Activated CD4-positive, alpha-beta T cell treated with anti-CD3 and anti-CD28 coated beads, Interleukin-2, amount 50 U/mL, for 4 hours (primary cell): ENCODE data around the gene ROPN1L.

Source experiments
- DNase-seq, 2 experiments: peaks; one replicate each; pipeline ENCODE4 v3.0.0-alpha.2; 2020

Gene ROPN1L

DNA sequence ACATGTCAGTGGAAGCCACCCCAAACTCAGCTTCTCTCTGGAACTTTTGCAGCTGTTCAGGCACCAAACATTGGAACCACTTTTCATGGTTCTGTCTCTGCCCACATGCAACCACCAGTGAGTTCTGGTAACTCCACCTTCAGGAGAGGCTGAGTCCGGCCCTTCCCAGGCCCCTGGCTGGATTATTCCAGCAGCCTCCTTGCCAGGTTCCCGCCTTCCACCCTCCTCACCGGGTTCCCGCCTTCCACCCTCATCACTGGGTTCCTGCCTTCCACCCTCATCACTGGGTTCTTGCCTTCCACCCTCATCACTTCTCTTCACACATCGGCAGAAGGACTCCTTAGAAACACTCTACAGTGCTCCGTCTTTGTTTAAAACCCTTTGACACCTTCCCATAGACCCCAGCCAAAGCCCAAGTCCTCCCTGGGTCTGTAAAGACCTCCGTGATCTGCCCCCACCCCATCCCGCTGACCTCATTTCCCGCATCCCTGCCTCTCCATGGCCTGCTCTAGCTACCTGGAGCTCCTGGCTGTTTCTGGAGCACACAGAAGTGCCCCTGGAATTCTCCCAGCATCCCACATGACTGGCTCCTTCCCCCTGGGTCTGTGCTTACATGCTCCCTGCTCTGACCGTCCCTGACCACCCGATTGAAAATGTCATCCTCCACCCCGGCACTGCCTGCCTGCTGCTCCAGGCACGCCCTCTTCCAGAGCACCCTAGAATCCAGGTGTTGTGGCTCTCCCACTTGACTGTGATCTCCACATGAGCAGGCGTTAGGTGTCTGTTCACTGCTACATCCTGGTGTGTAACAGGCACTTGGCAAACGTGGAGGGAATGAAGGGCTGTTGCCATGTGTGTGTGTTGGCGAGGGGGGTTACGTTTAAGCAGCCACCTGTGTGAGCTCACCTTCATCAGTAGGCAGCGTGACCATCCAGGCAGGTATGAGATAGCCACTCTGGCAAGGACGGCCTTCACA, 17.7 kb downstream of the ROPN1L start:
- DNase-seq = no peak

DNA sequence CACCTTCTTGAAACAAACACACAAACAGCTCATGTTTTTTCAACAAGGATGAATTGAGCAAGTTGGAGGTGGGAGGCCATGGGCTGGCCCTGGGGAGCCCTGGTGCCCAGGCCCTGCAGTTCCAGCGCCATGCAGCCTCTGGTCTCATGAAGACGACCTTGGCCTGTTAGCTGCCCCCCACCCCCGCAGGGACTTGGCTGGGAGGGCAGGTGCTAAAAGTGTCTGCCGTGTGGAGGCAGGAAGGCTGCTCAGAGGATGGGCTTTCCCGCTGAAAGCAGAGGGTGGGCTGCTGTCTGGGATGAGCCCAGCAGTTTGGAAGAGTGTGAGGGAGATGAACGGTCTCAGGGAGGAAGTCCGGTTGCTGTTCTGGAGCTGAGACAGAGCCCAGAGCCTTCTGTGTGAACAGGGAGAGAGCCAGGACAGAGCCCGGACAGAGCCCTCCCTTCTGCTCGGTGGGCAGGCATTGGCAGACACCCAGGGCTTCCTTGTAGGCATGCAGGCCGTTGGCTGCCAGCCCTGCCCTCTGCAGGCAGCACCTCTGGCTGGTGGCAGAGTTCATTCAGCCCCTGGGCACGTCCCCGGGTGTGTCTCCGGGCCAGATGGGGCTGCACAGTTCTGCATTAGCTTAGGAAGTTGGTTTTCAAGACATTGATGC, 18.7 kb downstream of the ROPN1L start:
- DNase-seq = no peak

DNA sequence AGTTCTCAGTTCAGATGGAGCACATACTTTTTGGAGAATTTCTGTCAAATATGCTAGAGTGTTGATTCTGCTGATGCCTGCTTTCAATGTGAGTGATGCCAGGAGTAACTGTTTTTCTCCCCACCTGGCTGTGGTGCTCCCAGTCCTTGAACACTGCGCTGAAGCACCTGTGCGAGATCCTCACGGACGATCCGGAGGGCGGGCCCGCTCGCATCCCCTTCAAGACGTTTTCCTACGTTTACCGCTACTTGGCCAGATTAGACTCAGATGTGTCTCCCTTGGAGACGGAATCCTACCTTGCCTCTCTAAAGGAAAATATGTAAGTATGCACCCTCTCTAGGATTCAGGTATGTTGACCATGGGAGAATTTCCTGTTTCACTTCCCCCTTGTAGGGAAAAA, 19.4 kb downstream of the ROPN1L start:
- no peak for DNase-seq

DNA sequence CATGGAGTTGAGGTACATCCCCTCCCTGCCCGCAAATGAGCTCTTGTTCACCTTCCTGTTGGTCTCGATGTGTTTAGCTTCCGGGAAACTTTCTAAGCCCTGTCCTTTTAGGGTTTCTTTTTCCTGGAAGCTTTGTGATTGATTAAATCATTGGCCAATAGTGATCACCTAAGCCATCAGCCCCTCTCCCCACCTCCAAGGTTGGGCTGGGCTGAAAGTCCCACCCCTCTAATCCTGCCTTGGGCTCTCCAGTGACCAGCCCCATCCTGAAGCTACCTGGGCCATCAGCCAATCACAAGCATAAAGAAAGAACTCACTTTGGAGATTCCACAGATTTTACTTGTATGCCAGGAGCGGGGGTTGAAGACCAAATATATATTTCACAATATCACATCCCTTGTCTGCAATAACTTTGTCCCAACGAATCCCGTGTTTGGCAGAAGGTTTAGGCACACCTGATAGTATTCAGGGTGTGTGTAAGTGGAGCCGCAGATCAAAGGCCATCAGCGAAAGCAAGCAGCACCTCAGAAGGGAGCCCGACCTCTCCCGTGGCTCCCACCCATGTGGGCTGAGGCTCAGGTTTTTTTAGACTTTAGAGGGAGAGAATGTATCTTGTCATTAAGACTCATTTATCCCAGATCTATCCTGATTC, 20.4 kb downstream of the ROPN1L start:
- DNase-seq = no peak

DNA sequence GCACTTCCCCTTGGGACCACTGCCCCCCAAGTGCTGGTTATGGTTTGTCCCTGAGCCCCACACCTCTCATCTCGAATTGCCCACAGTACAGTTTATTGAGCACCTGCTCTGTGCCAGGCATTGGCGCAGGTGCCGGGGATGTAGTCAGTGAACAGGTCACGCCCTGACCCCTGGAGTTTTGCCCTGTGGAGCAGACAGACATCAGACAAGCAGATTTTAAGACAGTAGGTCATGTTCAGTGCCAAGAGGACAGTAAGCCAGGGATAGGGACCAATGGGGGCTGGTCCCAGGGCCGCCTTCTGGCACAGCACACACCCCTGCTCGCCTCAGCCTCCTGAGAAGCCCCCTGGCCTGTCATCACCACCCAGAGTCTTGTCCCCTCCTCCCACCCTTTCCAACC, 21.9 kb downstream of the ROPN1L start:
- no peak for DNase-seq

DNA sequence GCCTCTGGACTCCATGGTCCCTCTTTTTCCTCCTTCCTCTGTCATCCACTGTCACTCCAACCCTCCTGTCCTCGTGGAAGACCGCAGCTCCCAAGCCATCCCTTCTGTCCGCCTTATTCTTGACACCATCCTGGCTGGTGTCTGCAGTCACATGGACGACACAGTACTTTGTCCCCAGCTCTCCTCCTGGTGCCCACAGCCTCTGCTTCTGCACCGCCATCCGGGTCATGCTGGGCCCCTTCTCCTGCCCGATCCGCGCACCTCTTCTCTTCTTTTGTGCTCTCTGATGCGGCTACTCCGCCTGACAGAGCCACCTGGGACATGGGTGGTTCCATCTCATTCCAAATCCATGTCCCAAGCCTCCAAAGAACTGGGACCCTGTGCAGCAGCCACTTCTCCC, 22.5 kb downstream of the ROPN1L start:
- no peak for DNase-seq

DNA sequence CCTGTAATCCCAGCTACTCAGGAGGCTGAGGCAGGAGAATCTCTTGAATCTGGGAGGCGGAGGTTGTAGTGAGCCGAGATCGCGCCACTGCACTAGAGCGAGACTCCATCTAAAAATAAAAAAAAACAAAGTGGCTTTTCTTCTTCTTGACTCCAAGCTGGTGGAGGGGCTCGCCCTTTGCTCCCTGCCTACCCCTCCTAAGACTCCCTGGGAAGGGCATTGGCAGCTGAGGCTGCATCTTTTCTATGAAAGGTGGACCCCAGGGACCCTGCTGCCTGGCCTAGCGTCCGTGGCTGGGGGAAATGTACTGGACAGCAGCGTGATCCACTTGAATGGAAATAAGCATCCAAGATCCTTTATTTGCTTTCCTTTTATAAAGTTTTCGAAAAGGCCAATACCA, 24.0 kb downstream of the ROPN1L start:
- no peak for DNase-seq

DNA sequence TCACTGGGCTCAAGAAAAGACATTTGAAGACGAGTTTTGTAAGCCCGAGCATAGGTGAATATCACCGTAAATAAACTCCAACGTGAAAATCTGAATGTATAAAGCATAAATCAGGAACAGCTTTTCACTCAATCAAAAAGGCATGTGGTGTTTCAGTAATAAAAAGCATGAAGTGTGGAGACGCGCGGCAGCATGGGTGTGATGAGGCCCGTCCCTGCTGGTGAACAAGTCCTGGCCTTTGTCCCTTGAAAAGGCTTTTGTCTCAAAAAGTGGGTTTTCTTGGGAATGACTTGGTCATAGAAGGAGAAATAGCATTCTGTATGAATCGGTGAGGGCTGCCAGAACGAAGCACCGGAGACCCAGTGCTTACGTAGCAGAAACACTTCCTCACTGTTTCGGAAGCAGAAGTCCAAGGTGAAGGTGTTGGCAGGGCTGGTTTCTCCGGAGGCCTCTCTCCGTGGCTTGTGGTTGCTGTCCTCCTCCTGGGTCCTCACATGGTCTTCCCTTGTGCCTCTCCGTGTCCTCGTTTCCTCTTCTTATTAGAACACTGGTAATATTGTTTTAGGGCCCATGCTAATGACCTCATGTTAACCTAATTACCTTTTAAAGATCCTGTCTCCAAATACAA, 24.9 kb downstream of the ROPN1L start:
- DNase-seq = no peak

DNA sequence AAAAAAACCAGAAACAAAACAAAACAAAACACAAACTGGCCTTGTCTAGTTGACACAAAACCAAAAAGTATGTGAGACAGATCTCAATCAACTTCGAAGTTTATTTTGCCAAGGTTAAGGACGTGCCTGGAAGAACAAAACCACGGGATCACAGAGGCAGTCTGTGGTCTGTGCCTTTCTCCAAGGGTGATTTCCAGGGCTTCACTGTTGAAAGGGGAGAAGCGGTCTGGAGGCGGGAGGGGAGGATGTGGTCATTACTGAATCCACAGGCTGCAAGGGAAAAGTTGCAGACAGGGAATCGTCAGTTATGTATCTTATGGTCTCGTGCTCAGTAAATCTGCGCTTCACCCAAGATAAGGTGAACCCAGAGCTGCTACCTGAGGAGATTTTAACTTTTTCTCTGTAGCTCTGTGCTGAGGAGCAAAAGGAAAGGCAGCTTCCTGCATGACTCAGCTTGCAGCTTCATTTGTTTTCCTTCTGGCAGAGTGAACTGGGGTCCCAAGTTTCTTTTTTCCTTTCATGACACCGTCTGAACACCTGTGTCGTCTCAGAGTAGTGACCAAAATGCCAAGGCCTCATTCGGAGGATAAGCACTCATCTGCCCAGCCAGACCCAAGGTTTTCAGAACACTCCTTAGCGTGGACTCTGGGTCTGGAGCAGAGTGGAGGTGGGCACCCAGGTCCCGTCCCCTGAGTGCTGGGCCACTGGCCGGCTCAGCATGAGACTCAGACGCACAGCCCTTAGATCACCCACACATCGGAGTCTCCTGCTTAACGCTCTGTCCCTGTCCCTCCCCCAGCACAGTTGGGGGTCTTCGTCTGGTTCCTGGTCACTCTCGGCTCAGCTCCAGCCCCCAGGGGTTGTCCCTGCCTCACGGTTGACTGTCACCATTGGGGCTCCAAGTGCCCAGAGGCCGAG, 25.9 kb downstream of the ROPN1L start:
- no peak for DNase-seq

DNA sequence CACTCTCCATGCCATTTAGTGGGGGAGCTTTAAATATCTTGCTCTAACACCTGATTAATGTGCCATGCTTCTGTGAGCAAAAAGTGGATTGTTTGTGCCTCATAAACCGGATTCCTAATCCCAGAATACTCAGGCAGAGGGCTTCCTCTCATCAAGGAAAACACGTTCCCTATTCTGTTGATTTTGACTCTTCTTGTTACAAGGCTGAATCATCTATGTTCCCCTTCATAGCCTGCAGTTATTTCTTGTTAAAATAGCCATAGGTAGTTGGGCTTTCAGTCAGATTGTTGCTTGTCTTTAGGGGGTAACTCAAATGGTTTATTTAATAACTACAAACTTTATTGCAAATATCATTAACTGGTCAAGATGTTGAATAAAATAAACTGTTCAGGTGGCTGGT, 26.6 kb downstream of the ROPN1L start:
- no peak for DNase-seq

DNA sequence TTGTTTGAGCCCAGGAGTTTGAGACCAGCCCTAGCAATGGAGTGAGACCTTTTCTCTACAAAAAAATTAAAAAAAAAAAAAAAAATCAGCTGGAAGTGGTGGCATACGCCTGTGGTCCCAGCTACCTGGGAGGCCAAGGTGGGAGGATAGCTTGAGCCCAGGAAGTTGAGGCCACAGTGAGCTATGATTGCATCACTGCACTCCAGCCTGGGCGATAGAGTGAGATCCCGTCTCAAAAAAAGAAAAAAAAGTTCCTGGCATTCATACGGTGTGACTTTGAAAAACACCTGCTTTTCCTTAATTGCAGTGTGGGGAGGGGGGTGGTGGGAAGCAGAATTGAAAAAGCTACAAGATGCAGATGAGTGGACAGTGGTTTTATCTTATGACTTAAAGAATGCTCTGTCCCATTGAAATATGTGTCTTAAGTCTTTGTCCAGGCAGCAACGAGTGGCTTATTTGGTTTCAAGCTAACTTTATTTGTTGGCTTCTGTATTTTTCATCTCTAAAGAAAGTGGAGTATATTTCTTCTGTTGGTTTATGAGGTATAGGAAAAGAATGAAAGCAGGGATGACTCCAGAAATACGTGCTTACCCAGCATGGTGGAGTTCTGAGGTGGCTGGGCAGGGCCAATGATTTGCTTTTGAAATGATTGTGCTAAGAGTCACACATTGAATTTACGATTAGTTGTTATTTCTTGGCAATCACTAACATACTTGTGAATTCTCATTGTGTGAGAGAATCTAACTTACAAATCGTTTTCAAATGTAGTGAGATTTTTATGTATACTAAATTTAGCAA, 27.8 kb downstream of the ROPN1L start:
- DNase-seq = no peak

DNA sequence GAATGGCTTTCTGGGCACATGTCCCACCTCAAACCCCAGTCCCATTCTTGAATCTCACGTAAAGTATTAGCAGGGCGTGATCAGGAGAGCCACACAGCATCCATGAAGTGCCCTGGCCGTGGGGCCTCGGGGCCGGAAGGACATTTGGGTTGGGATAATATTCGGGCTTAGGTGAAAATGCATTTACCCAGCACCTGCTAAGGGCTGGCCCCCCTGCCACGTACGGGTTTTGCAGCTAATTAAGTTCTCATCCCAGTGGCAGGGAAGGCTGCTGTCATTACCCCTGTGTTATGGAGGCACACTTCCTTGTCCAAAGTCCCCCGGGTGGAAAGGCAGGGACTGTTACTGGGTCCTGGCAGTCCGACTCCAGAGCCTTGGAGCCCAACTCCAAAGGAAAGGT, 29.0 kb downstream of the ROPN1L start:
- no peak for DNase-seq

DNA sequence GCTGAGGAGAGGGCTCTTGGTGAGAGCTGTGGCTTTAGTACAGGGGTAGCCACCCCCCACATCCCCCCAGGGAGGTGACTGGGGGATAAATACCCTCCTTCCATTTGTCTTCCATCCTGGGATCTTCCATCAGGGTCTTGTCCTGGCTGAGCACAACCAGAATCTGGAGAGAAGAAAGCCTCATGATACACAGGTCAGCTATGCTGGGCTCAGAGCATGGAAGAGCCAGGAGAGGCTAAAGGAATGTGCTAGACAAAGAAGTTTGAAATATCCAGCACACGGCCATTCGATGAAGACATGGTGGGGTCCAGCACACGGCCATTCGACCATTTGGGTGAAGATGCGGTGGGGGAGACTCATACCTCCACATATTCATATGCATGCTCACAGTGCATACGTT, 30.0 kb downstream of the ROPN1L start:
- no peak for DNase-seq

DNA sequence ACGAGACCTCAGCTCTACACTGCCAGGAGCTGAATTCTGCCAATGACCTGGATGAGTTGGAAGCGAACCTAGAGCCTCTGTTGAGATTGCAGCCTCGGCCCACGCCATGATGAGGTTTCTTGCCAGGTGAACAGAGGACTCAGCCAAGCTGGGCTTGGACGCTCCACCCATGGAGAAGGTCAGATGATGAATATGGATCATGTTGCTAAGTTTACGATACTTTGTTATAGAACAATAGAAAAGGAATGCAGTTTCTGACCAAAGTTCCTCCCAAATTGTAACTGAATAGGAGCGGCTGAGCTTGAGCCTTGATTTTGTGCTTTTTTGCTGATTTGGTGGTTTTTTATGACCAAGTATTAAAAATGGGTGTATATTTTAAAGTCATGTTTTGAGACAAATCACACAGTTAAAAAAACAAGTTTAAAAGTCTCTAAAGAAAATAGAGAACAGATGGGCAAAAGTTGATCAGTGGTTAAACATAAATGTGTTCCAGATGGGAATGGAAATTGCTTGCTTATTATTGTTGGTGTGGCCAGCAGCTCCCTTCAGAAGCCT, 32.9 kb downstream of the ROPN1L start:
- DNase-seq = no peak

DNA sequence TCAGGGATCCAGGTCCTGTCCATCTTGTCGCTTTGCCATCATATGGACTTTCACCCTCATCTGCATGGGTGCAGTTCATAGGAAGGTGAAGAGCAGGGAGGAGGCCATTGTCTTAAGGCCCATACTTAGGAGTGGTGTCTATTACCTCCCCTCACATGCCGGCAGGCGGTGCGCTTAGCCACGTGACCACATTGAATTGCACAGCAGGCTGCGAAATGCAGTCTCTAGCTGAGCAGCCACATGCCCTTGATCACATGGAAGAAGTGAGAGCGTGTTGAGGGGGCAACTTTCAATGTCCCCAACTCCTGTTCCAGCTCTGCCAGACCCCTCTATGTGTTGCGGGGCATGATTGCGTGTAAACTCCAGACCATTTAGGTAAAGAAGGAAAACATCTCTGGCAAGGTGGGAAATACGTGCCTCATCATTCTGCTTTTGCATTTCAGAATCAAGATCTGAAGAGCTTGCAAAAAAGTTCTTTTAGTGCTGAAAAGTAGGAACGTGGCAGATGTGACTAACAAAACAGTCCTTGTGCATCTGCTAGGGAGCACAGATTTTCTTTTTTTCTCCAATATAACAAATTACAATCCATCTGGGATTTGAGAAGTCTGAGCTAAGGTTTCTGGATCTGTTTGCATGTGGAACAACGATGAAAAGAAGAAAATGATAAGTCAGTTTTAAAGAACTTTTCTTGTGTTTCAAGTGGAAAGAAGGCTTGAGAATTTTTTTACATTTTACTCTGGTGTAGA, 34.4 kb downstream of the ROPN1L start:
- DNase-seq = no peak

DNA sequence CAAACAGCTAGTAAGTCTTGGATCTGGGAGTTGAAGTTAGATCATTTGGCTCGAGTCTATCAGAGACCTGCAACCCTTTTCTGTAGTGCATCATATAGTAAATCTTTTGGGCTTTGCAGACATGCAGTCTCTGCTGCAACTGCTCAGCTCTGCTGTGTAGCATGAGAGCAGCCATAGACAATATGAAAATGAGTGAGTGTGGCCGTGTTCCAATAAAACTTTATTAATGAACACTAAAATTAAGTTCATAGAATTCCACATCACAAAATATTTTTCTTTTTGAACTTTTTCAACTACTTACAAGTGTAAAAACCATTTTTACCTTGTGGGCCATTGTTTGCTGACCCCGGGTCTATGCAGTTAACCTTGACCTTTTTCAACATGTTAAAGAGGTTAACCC, 35.2 kb downstream of the ROPN1L start:
- DNase-seq = no peak

DNA sequence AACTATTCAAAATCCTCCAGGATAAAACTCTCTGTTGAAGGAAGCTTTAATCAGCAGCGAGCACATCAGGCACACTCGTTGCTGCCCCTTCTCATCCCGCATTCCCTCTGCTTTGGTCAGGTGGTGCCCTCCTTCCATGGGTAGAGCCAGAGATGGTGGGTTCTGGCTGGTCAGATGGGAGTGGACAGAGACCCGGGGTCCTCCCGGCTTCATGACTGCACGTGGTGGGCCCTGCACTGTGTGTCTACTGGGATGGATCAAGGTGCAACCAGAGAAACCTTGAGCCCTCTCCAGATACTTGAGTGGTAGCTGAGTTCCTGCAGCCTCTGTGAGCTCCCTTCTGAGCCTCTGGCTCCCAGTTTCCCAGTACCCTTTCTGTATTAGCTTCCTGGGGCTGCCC, 36.3 kb downstream of the ROPN1L start:
- DNase-seq = no peak

DNA sequence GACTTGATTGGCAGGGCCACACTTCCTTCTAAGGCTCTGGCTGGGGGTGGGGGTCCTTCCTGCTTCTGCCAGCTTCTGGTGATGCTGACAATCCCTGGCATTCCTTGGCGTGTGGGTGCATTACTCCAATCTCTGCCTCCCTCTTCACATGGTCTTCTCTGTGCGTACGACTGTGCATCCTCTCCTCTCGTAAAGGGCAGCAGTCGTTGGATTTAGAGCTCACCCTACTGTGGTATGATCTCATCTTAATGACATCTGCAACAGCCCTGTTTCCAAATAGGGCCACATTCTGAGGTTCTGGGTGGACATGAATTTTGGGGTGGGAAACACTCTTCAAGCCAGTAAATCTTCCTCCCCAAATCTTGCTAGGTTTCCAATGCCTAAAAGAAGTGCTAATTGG, 36.8 kb downstream of the ROPN1L start:
- no peak for DNase-seq

DNA sequence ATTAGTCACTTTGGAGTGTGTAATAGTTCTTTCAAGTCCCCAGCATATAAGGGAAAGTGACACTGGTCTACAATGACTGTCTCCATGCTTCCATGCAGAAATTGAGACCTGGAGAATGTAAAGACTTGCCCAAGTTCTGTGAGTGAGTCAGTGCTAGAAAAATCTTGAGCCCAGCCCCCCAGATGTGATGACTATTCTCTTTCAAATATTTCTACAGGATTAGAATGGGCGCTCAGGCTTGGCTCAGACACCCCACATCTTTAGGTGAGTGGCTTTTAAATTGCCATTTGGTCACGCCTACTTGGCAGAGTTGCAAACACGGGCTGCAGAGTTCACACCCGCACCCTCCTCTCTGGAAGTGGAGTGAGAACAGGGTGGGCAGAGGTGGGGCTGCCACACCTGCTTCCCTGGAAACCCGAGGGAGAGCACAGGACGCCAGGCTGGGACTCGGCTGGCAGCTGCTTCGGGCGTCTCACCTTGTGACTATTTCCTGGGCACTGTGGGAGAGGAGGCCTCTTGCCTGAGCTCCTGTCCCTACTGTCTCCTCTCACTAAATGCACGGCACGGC, 37.6 kb downstream of the ROPN1L start:
- no peak for DNase-seq
